ENCODE data around the gene CPEB4.

GRCh38 chr5:173933901-173934300 lies 45.8 kb downstream of the CPEB4 start:
- TF ChIP-seq EZH2 (IDR thresholded peaks at IDR 0.05): no peak
- TF ChIP-seq POLR2AphosphoS5 (IDR thresholded peaks at IDR 0.05; ENCODE audit: borderline replicate concordance, low read depth, low read length): no peak
